HEK293 (cell line): ENCODE measurements around the gene HES7.

ENCODE experiments used
- CTCF ChIA-PET: fragments of 350-600 bp; formaldehyde crosslinking; extraction: SDS; loops from one replicate; lab custom pipeline; 2021; ENCODE audit warnings: antibody characterized with exemption; lab: Yijun Ruan, JAX
- POLR2A ChIA-PET: fragments of 300-600 bp; formaldehyde crosslinking; extraction: SDS; loops from one replicate; lab custom pipeline; 2020; ENCODE audit warnings: antibody characterized with exemption, inconsistent platforms; lab: Yijun Ruan, JAX
- H3K27ac ChIP-seq: fragments of 200-500 bp; sonication (Bioruptor generic); 2 replicates; pipeline ENCODE4 v1.5.1; 2014; ENCODE audit warnings: low read depth, low read length, control low read depth, inconsistent platforms; ENCODE audit errors: extremely low read depth
- H3K36me3 ChIP-seq, 2 experiments: fragments of 200-500 bp in 1 of 2; sonication (Bioruptor generic) in 1 of 2; 1 replicate in 1 of 2; 2 replicates in 1 of 2; pipeline ENCODE4 v1.5.1; 2014 to 2017; ENCODE audit warnings: inconsistent platforms in 2 of 2, low read length in 2 of 2; ENCODE audit not compliant: control insufficient read depth in 2 of 2, insufficient read depth in 1 of 2
- H3K4me1 ChIP-seq: fragments of 200-500 bp; sonication (Bioruptor generic); 2 replicates; pipeline ENCODE4 v1.5.1; 2014; ENCODE audit warnings: mild to moderate bottlenecking, low read length, inconsistent platforms; ENCODE audit not compliant: control insufficient read depth, insufficient read depth
- H3K4me3 ChIP-seq: 2 replicates; pipeline ENCODE4 v1.5.1; 2011; ENCODE audit warnings: low read depth, mild to moderate bottlenecking, control low read depth, low read length, moderate library complexity
- H3K9me3 ChIP-seq: fragments of 200-500 bp; sonication (Bioruptor generic); 2 replicates; pipeline ENCODE4 v1.5.1; 2014; ENCODE audit warnings: low read depth, low read length, inconsistent platforms; ENCODE audit not compliant: control insufficient read depth, insufficient read depth
- CTCF ChIP-seq: fragments of 450-650 bp; formaldehyde crosslinking; IDR thresholded peaks from 2 replicates; pipeline ENCODE4 v1.5.1; 2016; ENCODE audit warnings: missing biosample characterization, missing genetic modification characterization
- GFI1B ChIP-seq: fragments of 450-650 bp; formaldehyde crosslinking; IDR thresholded peaks from 2 replicates; pipeline ENCODE4 v1.5.1; 2016; ENCODE audit warnings: missing biosample characterization, missing genetic modification characterization
- KLF1 ChIP-seq: fragments of 450-650 bp; formaldehyde crosslinking; IDR thresholded peaks from 2 replicates; pipeline ENCODE4 v1.5.1; 2016; ENCODE audit warnings: missing biosample characterization, missing genetic modification characterization
- PRDM2 ChIP-seq: fragments of 450-650 bp; formaldehyde crosslinking; IDR thresholded peaks from 2 replicates; pipeline ENCODE4 v1.5.1; 2016; ENCODE audit warnings: missing biosample characterization, missing genetic modification characterization, borderline replicate concordance
- REPIN1 ChIP-seq: fragments of 450-650 bp; formaldehyde crosslinking; IDR thresholded peaks from 2 replicates; pipeline ENCODE4 v1.5.1; 2017; ENCODE audit warnings: missing biosample characterization, missing genetic modification characterization, low read depth
- SCRT2 ChIP-seq: fragments of 450-650 bp; formaldehyde crosslinking; IDR thresholded peaks from 2 replicates; pipeline ENCODE4 v1.5.1; 2016; ENCODE audit warnings: missing biosample characterization, missing genetic modification characterization
- ZBTB11 ChIP-seq: fragments of 450-650 bp; formaldehyde crosslinking; conservative IDR thresholded peaks from 2 replicates; pipeline ENCODE4 v1.5.1; 2016; ENCODE audit warnings: low read depth, missing biosample characterization, missing genetic modification characterization
- ZBTB17 ChIP-seq: fragments of 450-650 bp; formaldehyde crosslinking; IDR thresholded peaks from 2 replicates; pipeline ENCODE4 v1.5.1; 2016; ENCODE audit warnings: missing biosample characterization, missing genetic modification characterization
- ZEB2 ChIP-seq: fragments of 450-650 bp; formaldehyde crosslinking; IDR thresholded peaks from 2 replicates; pipeline ENCODE4 v1.5.1; 2016; ENCODE audit warnings: missing biosample characterization, missing genetic modification characterization
- ZFHX2 ChIP-seq: fragments of 450-650 bp; formaldehyde crosslinking; conservative IDR thresholded peaks from 2 replicates; pipeline ENCODE4 v1.5.1; 2016; ENCODE audit warnings: missing biosample characterization, missing genetic modification characterization
- ZFP69B ChIP-seq: fragments of 450-650 bp; formaldehyde crosslinking; IDR thresholded peaks from 2 replicates; pipeline ENCODE4 v1.5.1; 2016; ENCODE audit warnings: missing biosample characterization, missing genetic modification characterization
- ZNF514 ChIP-seq: fragments of 450-650 bp; formaldehyde crosslinking; IDR thresholded peaks from 2 replicates; pipeline ENCODE4 v1.5.1; 2016; ENCODE audit warnings: missing biosample characterization, missing genetic modification characterization
- ZNF548 ChIP-seq: fragments of 450-650 bp; formaldehyde crosslinking; IDR thresholded peaks from 2 replicates; pipeline ENCODE4 v1.5.1; 2016; ENCODE audit warnings: missing biosample characterization, missing genetic modification characterization
- ZNF623 ChIP-seq: fragments of 450-650 bp; formaldehyde crosslinking; IDR thresholded peaks from 2 replicates; pipeline ENCODE4 v1.5.1; 2016; ENCODE audit warnings: missing biosample characterization, missing genetic modification characterization
- ZNF629 ChIP-seq: fragments of 450-650 bp; formaldehyde crosslinking; IDR thresholded peaks from 2 replicates; pipeline ENCODE4 v1.5.1; 2017; ENCODE audit warnings: missing biosample characterization, missing genetic modification characterization
- ZNF747 ChIP-seq: fragments of 450-650 bp; formaldehyde crosslinking; IDR thresholded peaks from 2 replicates; pipeline ENCODE4 v1.5.1; 2016; ENCODE audit warnings: missing biosample characterization, missing genetic modification characterization

Gene HES7

GRCh38 chr17:8073627-8074484 is 50.0 kb downstream of the HES7 start (continued):
- peak; percentile 92 for TF ChIP-seq CTCF
- TF ChIP-seq ZFHX2 (tag by site-specific recombination), result 0 out of 2 replicates have a peak, but pooled peaks have one; percentile 5
- TF ChIP-seq ZNF629 (tag by site-specific recombination), result peak; percentile 45; the same call in 1 of the 2 replicates
- 0 out of 2 replicates have a peak, but pooled peaks have one; percentile 16 for TF ChIP-seq ZFP69B (tag by site-specific recombination)
- TF ChIP-seq ZBTB11 (tag by site-specific recombination), result peak; percentile 62
- TF ChIP-seq ZBTB17 (tag by site-specific recombination), result peak; percentile 69
- no peak for TF ChIP-seq ZNF623
- peak; percentile 46; the same call in 1 of the 2 replicates for TF ChIP-seq KLF1 (tag by site-specific recombination)
- TF ChIP-seq REPIN1 (tag by site-specific recombination), result peak; percentile 85; the same call in 1 of the 2 replicates
- peak; percentile 27; the same call in 1 of the 2 replicates for TF ChIP-seq ZEB2 (tag by site-specific recombination)
- TF ChIP-seq GFI1B, result no peak
- TF ChIP-seq ZNF548 (tag by site-specific recombination), result no peak
- TF ChIP-seq, all 188 proteins: peak for 26

- ChIA-PET POLR2A (interaction anchor here (1.1 to 1.6 kb wide), 2 partner anchors 10 to 13 kb away, joined by 3 to 6 read pairs; no protein-coding TSS in a partner anchor), CTCF (interaction anchor here (0.5 to 27.3 kb wide), 40 partner anchors 8 to 746 kb away, joined by 3 to 561 read pairs (median 4); partner anchors contain the start of genes ALOX12B, ALOXE3, AURKB and CNTROB)
- no peaks in the 10 kb centered on the region for H3K9me3 ChIP-seq
- no peak overlapping the region for H3K27ac ChIP-seq
- no peak overlapping the region for H3K4me3 ChIP-seq
- TF ChIP-seq ZFP69B (tag by site-specific recombination) (no peak), KLF1 (tag by site-specific recombination) (peak; percentile 63), SCRT2 (tag by site-specific recombination) (peak; percentile 77), ZNF514 (tag by site-specific recombination) (no peak), PRDM2 (tag by site-specific recombination) (no peak), ZNF747 (no peak)
- TF ChIP-seq, all 188 proteins: peak for 2
- Histone ChIP-seq H3K4me1 (no peaks in the 10 kb centered on the region), H3K36me3 (no peaks in the 10 kb centered on the region)
These were observed 51.0 kb downstream of the HES7 start for GRCh38 chr17:8072729-8073461.
